GM11168 (cell line): ENCODE measurements around the gene CCDC182.

Experiments used
- in situ Hi-C: fragments of 300-500 bp; cut with MboI; formaldehyde crosslinking; loops from one replicate; pipeline ENCODE4 v1.12.0; 2022; ENCODE audit warnings: low sequenced_read_pairs; ENCODE audit not compliant: unreplicated experiment

Gene CCDC182

GRCh38 chr17:57733085-57733484 is 12.0 kb downstream of the CCDC182 start:
- in situ Hi-C loops = no loop called here

- in situ Hi-C loops = no loop called here
These were observed 13.0 kb downstream of the CCDC182 start for GRCh38 chr17:57732062-57732461.

GRCh38 chr17:57730026-57730701 is 14.9 kb downstream of the CCDC182 start:
- in situ Hi-C loops = no loop called here

GRCh38 chr17:57727630-57728175 is 17.4 kb downstream of the CCDC182 start:
- in situ Hi-C loops = no loop called here

- in situ Hi-C loops = no loop called here
These were observed 18.3 kb downstream of the CCDC182 start for GRCh38 chr17:57726838-57727237.

GRCh38 chr17:57726213-57726790 is 18.8 kb downstream of the CCDC182 start:
- in situ Hi-C loops = no loop called here

- in situ Hi-C loops = no loop called here
These were observed 20.4 kb downstream of the CCDC182 start for GRCh38 chr17:57724729-57725125.

GRCh38 chr17:57724026-57724728 is 20.9 kb downstream of the CCDC182 start:
- in situ Hi-C loops = no loop called here

- in situ Hi-C loops = no loop called here
These were observed 21.6 kb downstream of the CCDC182 start for GRCh38 chr17:57723427-57724025.

- in situ Hi-C loops = no loop called here
These were observed 22.4 kb downstream of the CCDC182 start for GRCh38 chr17:57722704-57723043.

- in situ Hi-C loops = no loop called here
These were observed 23.0 kb downstream of the CCDC182 start for GRCh38 chr17:57721967-57722703.

- in situ Hi-C loops = no loop called here
These were observed 24.6 kb downstream of the CCDC182 start for GRCh38 chr17:57720386-57721035.

GRCh38 chr17:57718878-57719277 is 26.2 kb downstream of the CCDC182 start:
- in situ Hi-C loops = no loop called here

GRCh38 chr17:57715981-57716380 is 29.1 kb downstream of the CCDC182 start:
- in situ Hi-C loops = no loop called here

GRCh38 chr17:57714665-57715180 is 30.4 kb downstream of the CCDC182 start:
- in situ Hi-C loops = no loop called here

GRCh38 chr17:57713140-57713539 is 32.0 kb downstream of the CCDC182 start:
- in situ Hi-C loops = no loop called here

- in situ Hi-C loops = no loop called here
These were observed 36.7 kb downstream of the CCDC182 start for GRCh38 chr17:57708410-57708809.

GRCh38 chr17:57707892-57708291 is 37.2 kb downstream of the CCDC182 start:
- in situ Hi-C loops = no loop called here

GRCh38 chr17:57706761-57707160 is 38.3 kb downstream of the CCDC182 start:
- in situ Hi-C loops = no loop called here
